ENCODE measurements around the gene CXCR5.

GRCh38 chr11:118849825-118850224, 33.9 kb upstream of the CXCR5 start:
- TF ChIP-seq RAD21 (IDR thresholded peaks at IDR 0.05; ENCODE audit: low read depth) (no peak), REST (IDR thresholded peaks at IDR 0.05; ENCODE audit: low read depth) (no peak), FOXM1 (IDR thresholded peaks at IDR 0.05; ENCODE audit: borderline replicate concordance, low read depth) (no peak), NFIC (IDR thresholded peaks at IDR 0.05) (no peak), TAF1 (IDR thresholded peaks at IDR 0.05; ENCODE audit: low read depth) (no peak), EP300 (IDR thresholded peaks at IDR 0.05; ENCODE audit: borderline replicate concordance) (no peak)
- TF ChIP-seq, protein P1, sequence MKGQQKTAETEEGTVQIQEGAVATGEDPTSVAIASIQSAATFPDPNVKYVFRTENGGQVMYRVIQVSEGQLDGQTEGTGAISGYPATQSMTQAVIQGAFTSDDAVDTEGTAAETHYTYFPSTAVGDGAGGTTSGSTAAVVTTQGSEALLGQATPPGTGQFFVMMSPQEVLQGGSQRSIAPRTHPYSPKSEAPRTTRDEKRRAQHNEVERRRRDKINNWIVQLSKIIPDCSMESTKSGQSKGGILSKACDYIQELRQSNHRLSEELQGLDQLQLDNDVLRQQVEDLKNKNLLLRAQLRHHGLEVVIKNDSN (IDR thresholded peaks at IDR 0.05) = no peak

All from Ishikawa (cell line).